ENCODE data around the gene SLU7.

Gene SLU7

GRCh38 chr5:160418561-160419457 is at the start of gene SLU7:
SLU7 (minus strand) TSS chr5:160419081; CDS start chr5:160415294, 3,787 bp downstream.
- DNase-seq = peak; percentile 91

DNA sequence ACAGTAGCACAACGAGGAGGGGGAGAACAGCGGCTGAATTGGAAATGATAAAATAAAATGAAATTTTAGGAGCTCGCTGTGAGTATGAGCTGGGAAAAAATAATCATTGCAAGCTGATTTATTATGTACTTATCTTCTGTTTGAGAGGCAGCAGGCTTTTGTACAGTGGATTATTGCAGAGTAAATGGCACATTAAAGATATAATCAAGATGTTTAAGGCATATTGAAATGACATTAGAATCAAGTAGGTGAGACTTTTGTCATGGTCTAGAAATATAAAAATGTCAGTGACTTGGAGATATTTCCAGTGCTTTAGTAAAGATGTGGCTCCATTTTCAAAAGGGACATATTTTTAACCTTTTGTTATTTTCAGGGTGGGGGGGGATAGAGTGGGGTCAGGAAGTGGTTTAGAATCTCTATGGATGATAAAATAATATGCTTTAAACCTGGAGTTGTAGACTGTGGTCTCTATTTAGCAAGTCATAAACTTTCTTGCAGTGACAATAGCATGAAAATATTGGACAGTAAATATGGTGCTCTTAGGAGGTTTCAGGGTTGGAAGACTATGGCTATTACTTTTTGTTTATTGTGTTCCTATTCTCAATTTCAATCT is 49.6 kb upstream of the SLU7 start:
- DNase-seq = no peak

DNA sequence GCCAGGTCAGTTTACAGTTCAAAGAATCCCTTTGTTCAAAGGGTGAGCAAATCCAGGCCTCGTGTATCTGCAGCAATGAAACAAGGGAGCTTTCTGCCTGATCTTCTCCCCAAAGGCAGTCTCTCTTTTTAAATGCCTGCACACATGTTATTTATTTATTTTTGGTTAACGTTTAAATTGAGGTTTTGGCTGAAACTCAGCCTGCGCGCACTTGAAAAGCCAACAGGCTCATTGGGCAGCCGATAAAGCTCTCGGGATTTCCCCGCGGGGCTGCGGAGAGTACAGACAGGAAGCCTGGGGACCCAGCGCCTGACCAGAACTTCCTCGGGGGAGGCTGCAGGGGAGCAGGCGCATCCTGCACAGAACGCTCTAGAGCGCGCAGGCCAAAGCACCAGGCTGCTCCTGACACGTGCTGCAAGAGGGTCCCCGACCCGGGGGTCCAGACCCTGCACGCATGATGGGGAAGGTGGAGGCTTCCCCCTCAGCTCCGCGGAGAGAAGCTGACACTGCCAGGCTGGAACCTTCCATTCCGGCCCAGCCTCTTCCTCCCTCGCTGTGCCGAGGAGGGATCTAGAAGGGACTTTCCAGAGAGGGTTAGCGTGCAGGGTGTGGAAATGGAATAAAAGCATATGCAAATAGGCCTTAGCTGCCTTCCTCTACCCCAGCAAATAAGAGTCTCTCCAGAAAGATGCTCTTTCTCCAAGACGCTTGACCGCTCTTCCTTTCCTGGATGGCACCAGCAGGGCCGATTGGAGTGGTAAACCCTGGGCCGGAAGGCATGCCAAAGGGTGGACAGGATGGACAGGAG is 48.9 kb upstream of the SLU7 start:
- DNase-seq = peak; percentile 68

DNA sequence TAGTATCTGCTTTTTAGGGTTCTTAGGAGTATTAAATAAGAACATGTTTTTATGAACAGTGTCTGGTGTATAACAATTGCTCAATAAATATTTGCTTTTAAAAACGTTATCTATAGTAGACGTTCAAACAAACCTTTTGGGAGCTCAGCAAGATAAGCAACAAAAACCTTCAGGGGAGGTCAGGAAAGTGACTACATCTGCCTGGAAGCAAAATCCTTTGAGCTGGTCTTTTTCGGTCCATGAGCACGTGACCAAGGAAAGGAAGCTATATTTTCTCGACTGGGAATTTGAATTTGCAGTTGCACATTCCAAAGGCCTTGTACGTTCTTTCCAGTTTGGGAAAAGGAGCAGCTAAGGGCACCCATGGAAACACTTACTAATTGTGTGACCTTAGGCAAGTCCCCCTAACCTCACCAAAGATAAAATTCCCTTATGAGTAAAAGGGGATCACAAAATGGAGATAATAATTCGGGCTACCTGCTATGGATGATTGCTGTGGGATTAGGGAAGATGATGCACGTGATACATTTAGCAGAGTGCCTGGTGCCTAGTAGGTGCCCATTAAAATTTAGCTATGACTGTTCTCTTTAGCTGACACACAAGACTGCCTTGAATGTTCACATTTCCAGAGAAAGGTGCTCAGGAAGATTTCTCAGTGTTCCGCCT is 48.1 kb upstream of the SLU7 start:
- DNase-seq = no peak

- DNase-seq = no peak
These were observed 47.2 kb upstream of the SLU7 start for GRCh38 chr5:160466116-160466515.

DNA sequence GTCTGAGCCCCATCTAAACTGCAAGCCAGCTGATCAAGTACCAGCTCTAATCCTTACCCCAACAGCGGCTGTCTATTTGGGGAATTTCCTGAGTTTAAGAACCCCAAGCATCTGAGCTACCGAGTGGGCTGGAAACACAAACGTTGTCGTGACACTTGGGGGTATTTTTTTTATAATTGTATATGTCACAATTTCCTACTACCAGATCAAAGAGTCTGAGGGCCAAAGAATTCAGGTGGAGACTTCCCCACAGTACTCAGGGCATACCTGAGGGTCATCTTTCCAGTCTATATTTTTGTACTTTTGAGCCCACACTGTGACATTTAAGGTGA is 45.6 kb upstream of the SLU7 start:
- DNase-seq = no peak

DNA sequence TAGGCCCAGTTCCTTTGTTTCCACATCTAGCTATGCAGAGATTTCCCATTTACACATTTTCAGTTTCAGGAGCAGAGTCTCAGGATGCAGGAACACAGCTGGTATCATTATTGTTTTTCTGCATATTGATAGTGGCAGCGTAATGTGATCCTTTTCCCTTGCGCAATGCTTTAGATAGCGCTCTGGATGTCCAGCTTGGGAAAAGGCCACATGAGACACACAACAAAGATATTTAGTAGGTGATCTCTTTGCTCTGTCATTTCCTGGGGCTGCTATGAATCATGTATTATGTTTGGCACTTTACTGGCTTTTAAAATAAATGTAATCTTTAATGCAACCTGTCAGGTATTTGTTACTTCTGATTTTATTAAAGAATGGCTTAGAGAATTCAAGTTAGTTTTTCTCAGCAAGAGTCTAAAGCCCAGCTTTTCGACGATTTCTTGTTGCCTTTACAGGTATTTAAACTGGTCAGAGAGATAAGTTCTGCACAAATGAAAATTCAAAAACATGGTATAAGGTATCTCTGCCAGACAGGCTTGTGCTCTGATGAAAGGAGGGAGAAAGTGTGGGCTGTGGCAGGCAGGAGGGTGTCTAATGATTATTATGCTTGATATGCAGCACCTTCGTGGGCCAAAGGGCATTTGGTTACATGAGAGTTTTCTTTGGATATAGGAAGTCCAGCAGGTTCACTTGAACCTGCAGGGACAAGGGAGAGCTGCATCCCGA is 45.0 kb upstream of the SLU7 start:
- DNase-seq = no peak

DNA sequence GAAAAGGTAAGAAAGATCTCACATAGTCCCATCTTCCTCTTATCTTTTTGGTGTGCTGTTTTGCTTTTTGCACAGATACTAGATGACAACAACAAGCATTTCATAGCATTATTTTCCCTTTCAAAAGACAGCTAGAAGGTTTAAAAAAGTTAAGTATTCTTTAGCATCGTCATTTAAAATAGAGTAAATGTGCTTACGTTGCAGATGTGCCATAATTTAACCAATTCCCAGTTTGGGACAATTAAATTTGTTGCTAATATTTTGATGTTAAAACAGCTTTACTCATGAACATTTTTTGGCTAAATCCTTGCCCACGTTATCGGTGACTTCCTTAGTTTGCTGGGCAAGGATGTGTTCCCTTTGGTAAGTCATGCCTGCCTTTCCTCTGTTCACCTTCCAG is 44.3 kb upstream of the SLU7 start:
- no peak for DNase-seq

GRCh38 chr5:160462167-160462566 is 43.3 kb upstream of the SLU7 start:
- no peak for DNase-seq

GRCh38 chr5:160461378-160461777 is 42.5 kb upstream of the SLU7 start:
- DNase-seq = no peak

GRCh38 chr5:160460377-160461049 is 41.6 kb upstream of the SLU7 start:
- DNase-seq = no peak

- no peak for DNase-seq
These were observed 40.2 kb upstream of the SLU7 start for GRCh38 chr5:160458806-160459800.

- DNase-seq = no peak
These were observed 38.4 kb upstream of the SLU7 start for GRCh38 chr5:160457252-160457651.

DNA sequence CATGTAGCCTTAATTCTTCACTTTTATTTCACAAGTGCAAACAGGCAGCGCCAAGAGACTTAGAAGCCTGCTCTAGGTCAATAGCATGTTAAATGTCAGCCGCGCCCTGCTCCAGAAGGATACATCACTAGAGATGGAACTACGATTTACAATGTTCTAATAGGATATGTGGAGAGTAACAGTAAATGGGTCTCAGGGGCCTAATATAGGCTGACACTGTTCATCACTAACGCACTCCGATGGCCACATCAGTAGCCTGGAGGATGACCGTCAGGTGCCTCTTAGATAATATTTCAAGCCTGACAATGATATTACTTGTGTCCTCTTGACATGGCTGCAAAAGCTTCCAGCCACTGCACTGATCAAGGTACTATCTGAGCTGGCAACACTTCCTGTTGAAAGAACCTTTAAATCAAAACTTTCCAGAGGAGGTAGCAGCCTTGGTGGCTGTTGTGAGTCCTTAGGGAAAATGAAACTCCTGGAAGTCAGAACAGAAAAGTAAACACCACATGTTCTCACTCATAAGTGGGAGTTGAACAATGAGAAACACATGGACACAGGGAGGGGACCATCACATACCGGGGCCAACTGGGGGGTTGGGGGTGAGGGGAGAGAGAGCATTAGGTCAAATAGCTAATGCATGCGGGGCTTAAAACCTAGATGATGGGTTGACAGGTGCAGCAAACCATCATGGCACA is 37.7 kb upstream of the SLU7 start:
- DNase-seq = no peak

- no peak for DNase-seq
These were observed 36.7 kb upstream of the SLU7 start for GRCh38 chr5:160455600-160455999.

DNA sequence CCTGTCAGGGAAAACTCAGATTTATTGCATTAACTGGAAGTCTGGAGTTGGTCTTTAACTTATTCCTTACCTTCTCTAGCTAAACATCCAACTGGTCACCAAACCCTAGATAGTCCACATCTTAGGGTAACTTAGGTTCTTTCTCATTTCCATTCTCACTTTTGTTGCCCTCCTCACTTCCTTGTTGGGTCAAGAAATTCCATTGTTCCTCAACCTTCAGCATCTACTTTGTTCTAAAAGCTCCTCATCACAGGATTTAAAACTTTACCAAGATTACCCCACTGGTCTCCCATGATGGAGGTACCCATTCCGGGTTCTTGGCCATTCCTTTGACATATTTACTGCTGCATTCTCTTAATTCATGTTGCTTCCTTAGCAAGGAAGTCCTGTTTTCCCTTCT is 34.9 kb upstream of the SLU7 start:
- DNase-seq = no peak

DNA sequence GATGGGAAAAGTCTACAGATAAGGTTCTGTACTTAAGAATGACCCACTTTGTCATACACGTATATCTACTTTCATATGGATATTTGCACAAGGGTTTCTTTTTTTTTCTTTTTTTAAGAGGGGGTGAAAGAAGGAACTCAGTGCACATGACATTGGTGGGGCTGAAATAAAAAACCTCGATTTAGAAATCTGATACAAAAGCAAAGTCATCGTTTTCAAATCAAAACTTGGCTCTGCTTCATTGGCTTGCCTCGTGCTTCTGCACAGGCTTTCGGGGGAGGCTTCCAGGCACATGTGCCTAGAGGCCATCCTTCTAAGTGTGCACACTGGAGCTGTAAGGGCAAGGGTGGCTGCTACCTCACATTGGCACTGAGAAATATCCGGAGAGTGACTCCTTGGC is 33.9 kb upstream of the SLU7 start:
- no peak for DNase-seq

- DNase-seq = no peak
These were observed 33.2 kb upstream of the SLU7 start for GRCh38 chr5:160452036-160452435.

DNA sequence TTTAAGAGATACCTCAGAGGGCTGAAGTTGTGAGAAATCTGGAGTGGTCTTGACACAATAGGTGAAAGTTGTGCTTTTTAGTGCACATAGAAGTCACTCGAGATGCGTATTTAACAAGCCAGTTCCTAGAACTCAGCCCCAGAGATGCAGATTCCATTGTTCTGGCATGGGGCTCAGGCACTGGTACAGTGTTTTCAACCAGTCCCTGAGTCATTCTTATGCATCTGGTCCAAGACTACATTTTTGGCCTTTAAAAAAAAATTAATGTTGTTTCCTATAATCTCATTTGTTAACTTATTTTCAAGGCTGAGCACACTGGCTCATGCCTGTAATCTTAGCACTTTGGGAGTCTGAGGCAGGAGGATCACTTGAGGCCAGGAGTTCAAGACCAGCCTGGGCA is 32.4 kb upstream of the SLU7 start:
- DNase-seq = no peak

Data from activated T-cell treated with anti-CD3 and anti-CD28 coated beads, Interleukin-2, amount 50 U/mL, for 1 hour (primary cell).